A549 (cell line): Measurements from ENCODE around the gene OCIAD2. TPM values are rescaled to one million over a fixed set of nuclear protein-coding genes. Genes with fewer than 3 reads are reported as not detected.
"Not testable (repeated sequence)": the region's sequence is repeated elsewhere in the genome, so short reads cannot be mapped to it uniquely, and the experiment has no call there.

Experiments
- ATAC-seq, 2 experiments: fragments of 200-7000 bp in 1 of 2; fragments of >200 bp in 1 of 2; cut with Nextera tagmentation in 1 of 2; cut with Tn5 transposase in 1 of 2; 3 replicates each; pipeline versions ENCODE4 v1.8.0 to v1.9.1; 2018 to 2020; ENCODE audit warnings: mild to moderate bottlenecking in 1 of 2, moderate library complexity in 1 of 2
- CTCF ChIA-PET: fragments of 300-600 bp; sonication (Branson Sonifier 250); formaldehyde crosslinking; extraction: SDS; loops from one replicate; lab custom pipeline; 2021; ENCODE audit warnings: antibody characterized with exemption, inconsistent platforms; lab: Yijun Ruan, JAX
- POLR2A ChIA-PET: fragments of 350-600 bp; formaldehyde crosslinking; extraction: SDS; loops from one replicate; lab custom pipeline; 2021; ENCODE audit warnings: antibody characterized with exemption, inconsistent platforms; lab: Yijun Ruan, JAX
- DNase-seq, 2 experiments: peaks; one replicate each; pipeline versions ENCODE4 v3.0.0 to v3.0.0-alpha.2; 2011 to 2016; ENCODE audit warnings: low read depth in 1 of 2, low spot score in 1 of 2
- FAIRE-seq: peaks from 2 replicates; lab custom pipeline; 2011; peaks lifted over from hg19 to GRCh38; lab: Jason Lieb, UNC
- H3K27ac ChIP-seq, 2 experiments: fragments of >200 bp; sonication (Bioruptor Twin); formaldehyde crosslinking; 3 replicates each; pipeline ENCODE4 v1.5.1; 2016 to 2017
- H3K4me1 ChIP-seq: fragments of >200 bp; sonication (Bioruptor Twin); formaldehyde crosslinking; 3 replicates; pipeline ENCODE4 v1.6.1; 2016
- H3K4me2 ChIP-seq: fragments of >200 bp; sonication (Bioruptor Twin); formaldehyde crosslinking; 3 replicates; pipeline ENCODE4 v1.6.1; 2016
- H3K4me3 ChIP-seq: fragments of >200 bp; sonication (Bioruptor Twin); formaldehyde crosslinking; 3 replicates; pipeline ENCODE4 v1.5.1; 2016
- H3K9me3 ChIP-seq: fragments of >200 bp; sonication (Bioruptor Twin); formaldehyde crosslinking; 3 replicates; pipeline ENCODE4 v1.6.1; 2016
- JUN ChIP-seq, 2 experiments: fragments of >200 bp; sonication (Bioruptor Twin); formaldehyde crosslinking; IDR thresholded peaks; 2 replicates in 1 of 2; 3 replicates in 1 of 2; pipeline ENCODE4 v1.6.1; 2016 to 2017
- MYC ChIP-seq: IDR thresholded peaks from 2 replicates; pipeline ENCODE4 v1.6.1; 2012; ENCODE audit warnings: mild to moderate bottlenecking, inconsistent platforms, low read length, improper control_type of control experiment, borderline replicate concordance
- PHF8 ChIP-seq: fragments of 200-600 bp; sonication (generic); IDR thresholded peaks from 2 replicates; pipeline ENCODE4 v1.6.1; 2016; ENCODE audit warnings: low read depth, mild to moderate bottlenecking, antibody characterized with exemption, moderate library complexity, borderline replicate concordance
- RFX5 ChIP-seq: fragments of 450-650 bp; IDR thresholded peaks from 2 replicates; pipeline ENCODE4 v1.7.1; 2014; ENCODE audit warnings: antibody characterized with exemption, mild to moderate bottlenecking, moderate library complexity
- SREBF2 ChIP-seq: fragments of 450-650 bp; IDR thresholded peaks from 2 replicates; pipeline ENCODE4 v1.6.1; 2014; ENCODE audit warnings: mild to moderate bottlenecking, moderate library complexity
- WGBS: methylation state at CpG from one replicate; pipeline ENCODE4 v1.1.6; 2017; ENCODE audit errors: missing lambda C conversion rate; 5-methylcytosine and 5-hydroxymethylcytosine counted together
- polyA plus RNA-seq, 4 experiments: library from polyadenylated mRNA; depleted of rRNA in 3 of 4; stranded (reverse); fragments of >200 nt; fragmentation: RNase III in 1 of 4; extraction: RNeasy Plus Mini Kit Qiagen cat#74134 plus additional on column Dnase treatment in 1 of 4; gene quantifications; 2 replicates in 3 of 4; 3 replicates in 1 of 4; pipeline ENCODE4 v1.2.3, GENCODE V29; 2011 to 2017
- TF ChIP-seq, protein P1 (sequence below): fragments of 200-600 bp; sonication (generic); IDR thresholded peaks from 2 replicates; pipeline ENCODE4 v1.6.1; 2016; ENCODE audit warnings: antibody characterized with exemption, mild to moderate bottlenecking, moderate library complexity
- TF ChIP-seq, protein P2 (sequence below): IDR thresholded peaks from 2 replicates; pipeline ENCODE4 v1.6.1; 2012; ENCODE audit warnings: low read depth, borderline replicate concordance
- TF ChIP-seq, protein P3 (sequence below): fragments of 150-350 bp; IDR thresholded peaks from 2 replicates; pipeline ENCODE4 v1.6.1; 2014; ENCODE audit warnings: low read depth, mild to moderate bottlenecking, low read length

OCIAD2 gene
- polyA plus RNA-seq, 2 of the 4 experiments (the other 2 are of a cell fraction) = 141 to 170 TPM

DNA sequence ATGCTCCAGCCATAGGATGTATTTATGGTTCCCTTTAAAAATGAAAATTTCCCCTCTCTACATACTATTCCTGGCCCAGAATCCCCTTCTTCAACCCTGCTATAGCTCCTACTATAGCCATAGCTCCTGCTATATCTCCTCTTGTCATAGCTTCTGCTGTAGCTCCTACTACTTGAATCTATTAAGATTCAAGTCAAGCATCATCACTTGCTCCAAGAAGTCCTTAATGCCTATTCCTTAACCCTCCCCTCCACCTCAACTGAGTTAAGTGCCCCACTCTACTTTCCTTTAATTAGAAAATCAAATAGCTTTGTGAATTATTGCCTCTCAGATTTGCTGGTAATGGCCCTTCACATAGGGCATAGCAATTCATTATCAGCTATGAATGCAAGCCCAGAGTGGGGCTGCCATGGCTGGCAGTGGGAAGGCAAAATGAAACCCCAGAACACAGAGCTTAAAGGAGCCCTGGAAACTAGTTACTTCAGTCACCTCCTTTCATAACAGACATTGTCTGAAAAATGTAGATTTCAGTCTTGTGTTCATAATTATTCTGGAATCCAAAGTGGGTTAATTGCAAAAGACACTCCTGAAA is 15.4 kb downstream of the OCIAD2 start (continued):
- TF ChIP-seq, protein P1, sequence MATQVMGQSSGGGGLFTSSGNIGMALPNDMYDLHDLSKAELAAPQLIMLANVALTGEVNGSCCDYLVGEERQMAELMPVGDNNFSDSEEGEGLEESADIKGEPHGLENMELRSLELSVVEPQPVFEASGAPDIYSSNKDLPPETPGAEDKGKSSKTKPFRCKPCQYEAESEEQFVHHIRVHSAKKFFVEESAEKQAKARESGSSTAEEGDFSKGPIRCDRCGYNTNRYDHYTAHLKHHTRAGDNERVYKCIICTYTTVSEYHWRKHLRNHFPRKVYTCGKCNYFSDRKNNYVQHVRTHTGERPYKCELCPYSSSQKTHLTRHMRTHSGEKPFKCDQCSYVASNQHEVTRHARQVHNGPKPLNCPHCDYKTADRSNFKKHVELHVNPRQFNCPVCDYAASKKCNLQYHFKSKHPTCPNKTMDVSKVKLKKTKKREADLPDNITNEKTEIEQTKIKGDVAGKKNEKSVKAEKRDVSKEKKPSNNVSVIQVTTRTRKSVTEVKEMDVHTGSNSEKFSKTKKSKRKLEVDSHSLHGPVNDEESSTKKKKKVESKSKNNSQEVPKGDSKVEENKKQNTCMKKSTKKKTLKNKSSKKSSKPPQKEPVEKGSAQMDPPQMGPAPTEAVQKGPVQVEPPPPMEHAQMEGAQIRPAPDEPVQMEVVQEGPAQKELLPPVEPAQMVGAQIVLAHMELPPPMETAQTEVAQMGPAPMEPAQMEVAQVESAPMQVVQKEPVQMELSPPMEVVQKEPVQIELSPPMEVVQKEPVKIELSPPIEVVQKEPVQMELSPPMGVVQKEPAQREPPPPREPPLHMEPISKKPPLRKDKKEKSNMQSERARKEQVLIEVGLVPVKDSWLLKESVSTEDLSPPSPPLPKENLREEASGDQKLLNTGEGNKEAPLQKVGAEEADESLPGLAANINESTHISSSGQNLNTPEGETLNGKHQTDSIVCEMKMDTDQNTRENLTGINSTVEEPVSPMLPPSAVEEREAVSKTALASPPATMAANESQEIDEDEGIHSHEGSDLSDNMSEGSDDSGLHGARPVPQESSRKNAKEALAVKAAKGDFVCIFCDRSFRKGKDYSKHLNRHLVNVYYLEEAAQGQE = no peak
- TF ChIP-seq, protein P2, sequence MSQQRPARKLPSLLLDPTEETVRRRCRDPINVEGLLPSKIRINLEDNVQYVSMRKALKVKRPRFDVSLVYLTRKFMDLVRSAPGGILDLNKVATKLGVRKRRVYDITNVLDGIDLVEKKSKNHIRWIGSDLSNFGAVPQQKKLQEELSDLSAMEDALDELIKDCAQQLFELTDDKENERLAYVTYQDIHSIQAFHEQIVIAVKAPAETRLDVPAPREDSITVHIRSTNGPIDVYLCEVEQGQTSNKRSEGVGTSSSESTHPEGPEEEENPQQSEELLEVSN = no peak
- TF ChIP-seq SREBF2 = no peak
- TF ChIP-seq, all 56 proteins: peak for 0

DNA sequence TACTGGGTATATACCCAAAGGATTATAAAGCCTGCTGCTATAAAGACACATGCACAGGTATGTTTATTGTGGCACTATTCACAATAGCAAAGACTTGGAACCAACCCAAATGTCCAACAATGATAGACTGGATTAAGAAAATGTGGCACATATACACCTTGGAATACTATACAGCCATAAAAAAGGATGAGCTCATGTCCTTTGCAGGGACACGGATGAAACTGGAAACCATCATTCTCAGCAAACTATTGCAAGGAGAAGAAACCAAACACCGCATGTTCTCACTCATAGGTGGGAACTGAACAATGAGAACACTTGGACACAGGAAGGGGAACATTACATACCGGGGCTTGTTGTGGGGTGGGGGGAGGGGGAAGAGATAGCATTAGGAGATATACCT is 16.8 kb downstream of the OCIAD2 start:
- H3K27ac ChIP-seq, ATAC-seq, H3K4me2 ChIP-seq, H3K9me3 ChIP-seq, POLR2A ChIA-PET, CTCF ChIA-PET, DNase-seq, FAIRE-seq, H3K4me1 ChIP-seq, H3K4me3 ChIP-seq: not testable (repeated sequence)
- WGBS = 92% methylated on average over 2 of the region's 3 CpGs

DNA sequence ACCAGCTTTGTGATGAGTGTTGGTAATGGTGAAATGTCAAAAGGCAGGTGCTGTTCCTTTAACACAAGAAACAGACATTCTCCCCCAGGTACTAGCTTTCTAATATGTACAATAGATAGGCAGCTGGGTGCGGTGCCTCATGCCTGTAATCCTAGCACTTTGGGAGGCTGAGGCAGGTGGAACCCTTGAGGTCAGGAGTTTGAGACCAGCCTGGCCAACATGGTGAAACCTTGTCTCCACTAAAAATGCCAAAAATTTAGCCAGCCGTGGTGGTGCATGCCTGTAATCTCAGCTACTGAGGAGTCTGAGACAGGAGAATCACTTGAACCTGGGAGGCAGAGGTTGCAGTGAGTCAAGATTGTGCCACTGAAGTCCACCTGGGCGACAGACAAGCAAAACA is 24.9 kb downstream of the OCIAD2 start:
- H3K4me2 ChIP-seq, H3K9me3 ChIP-seq, FAIRE-seq, H3K4me1 ChIP-seq, H3K27ac ChIP-seq, POLR2A ChIA-PET, ATAC-seq, DNase-seq, H3K4me3 ChIP-seq, CTCF ChIA-PET: not testable (repeated sequence)
- WGBS = 75% methylated on average over 3 of the region's 3 CpGs

DNA sequence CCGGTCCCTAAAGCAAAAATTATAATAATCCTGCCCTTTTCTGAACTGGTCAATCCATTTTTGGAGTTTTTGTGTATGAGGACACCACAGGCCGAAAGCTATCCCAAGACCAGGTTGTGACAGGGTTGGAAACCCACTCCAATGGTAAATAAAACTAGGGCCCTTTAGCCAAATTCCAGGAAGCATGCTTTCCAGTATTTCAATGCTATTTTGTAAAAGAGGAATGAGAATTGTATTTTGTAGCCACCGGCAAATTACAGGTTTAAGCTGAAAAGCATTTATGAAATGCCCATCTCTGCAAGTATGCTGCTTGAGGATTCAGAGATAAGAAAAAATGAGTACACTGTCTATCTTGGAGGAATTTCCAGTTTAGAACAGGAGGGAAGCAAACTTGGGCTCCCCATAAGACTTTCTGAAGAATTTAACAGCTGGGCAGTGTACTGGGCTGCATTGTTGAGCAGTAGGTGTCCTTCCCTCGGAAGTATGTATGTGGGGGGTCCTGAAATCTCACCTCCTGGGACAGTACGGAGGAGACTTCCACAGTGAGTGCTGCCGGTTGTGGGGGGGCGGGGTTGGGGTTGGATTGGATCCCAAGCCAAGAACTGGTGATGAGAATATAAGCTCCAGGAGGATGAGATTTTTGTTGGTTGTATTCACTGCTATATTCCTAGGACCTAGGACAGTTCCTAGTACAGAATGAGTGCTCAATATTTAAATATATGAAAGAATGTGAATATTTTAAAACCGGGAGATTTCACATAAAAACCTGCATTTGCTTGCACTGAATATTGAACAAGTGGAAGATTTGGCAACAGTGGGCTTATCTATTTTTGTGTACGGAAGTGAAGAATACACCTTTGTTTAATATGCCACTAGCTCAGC is 26.8 kb downstream of the OCIAD2 start:
- Histone ChIP-seq H3K27ac (no peak overlapping the region), H3K4me2 (no peak overlapping the region), H3K4me1 (no peaks in the 10 kb centered on the region), H3K9me3 (no peaks in the 10 kb centered on the region), H3K4me3 (no peak overlapping the region)
- ATAC-seq (no peak), DNase-seq (no peak), FAIRE-seq (no peak)
- TF ChIP-seq, protein P2 = no peak
- no peak for TF ChIP-seq RFX5
- TF ChIP-seq PHF8 = no peak
- TF ChIP-seq JUN (IDR thresholded peaks at IDR 0.05) = no peak
- TF ChIP-seq MYC = no peak
- TF ChIP-seq, protein P3, sequence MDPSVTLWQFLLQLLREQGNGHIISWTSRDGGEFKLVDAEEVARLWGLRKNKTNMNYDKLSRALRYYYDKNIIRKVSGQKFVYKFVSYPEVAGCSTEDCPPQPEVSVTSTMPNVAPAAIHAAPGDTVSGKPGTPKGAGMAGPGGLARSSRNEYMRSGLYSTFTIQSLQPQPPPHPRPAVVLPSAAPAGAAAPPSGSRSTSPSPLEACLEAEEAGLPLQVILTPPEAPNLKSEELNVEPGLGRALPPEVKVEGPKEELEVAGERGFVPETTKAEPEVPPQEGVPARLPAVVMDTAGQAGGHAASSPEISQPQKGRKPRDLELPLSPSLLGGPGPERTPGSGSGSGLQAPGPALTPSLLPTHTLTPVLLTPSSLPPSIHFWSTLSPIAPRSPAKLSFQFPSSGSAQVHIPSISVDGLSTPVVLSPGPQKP = no peak
- ChIA-PET POLR2A (no interaction called here), CTCF (interaction anchor here (1.7 kb wide), 1 partner anchor 83 kb away, joined by 4 read pairs; no protein-coding TSS in a partner anchor)
- WGBS = 67% methylated on average over 6 of the region's 9 CpGs
